Sigmoid colon (tissue), 7 donors: ENCODE results near the gene PUM1. TPM values are rescaled to one million over a fixed set of nuclear protein-coding genes. Genes with fewer than 3 reads are reported as not detected.

Source experiments
- DNase-seq: peaks from one replicate; pipeline ENCODE4 v3.0.0-alpha.2; 2019
- H3K27ac ChIP-seq, 4 donors: fragments of 200-600 bp; sonication (generic); one replicate each; pipeline ENCODE4 v1.5.1; 2016 to 2019; ENCODE audit warnings: mild to moderate bottlenecking in 1 of 4
- H3K27me3 ChIP-seq, 3 donors: fragments of 200-600 bp; sonication (generic); one replicate each; pipeline ENCODE4 v1.5.1; 2019; ENCODE audit warnings: mild to moderate bottlenecking in 1 of 3
- H3K36me3 ChIP-seq, 4 donors: fragments of 200-600 bp; sonication (generic); one replicate each; pipeline ENCODE4 v1.5.1; 2016 to 2019
- H3K4me1 ChIP-seq, 4 donors: fragments of 200-600 bp; sonication (generic); one replicate each; pipeline ENCODE4 v1.5.1; 2017 to 2019
- H3K4me3 ChIP-seq, 4 donors: fragments of 200-600 bp; sonication (generic); one replicate each; pipeline ENCODE4 v1.5.1; 2017 to 2019; ENCODE audit warnings: mild to moderate bottlenecking in 2 of 4, moderate library complexity in 1 of 4
- H3K9me3 ChIP-seq, 4 donors: fragments of 200-600 bp in 3 of 4; sonication (generic) in 3 of 4; one replicate each; pipeline versions ENCODE4 v1.5.1 to v1.6.1; 2013 to 2019
- EP300 ChIP-seq, 4 donors: sonication (generic); formaldehyde crosslinking; IDR thresholded peaks; one replicate each; pipeline ENCODE4 v1.6.1; 2017; ENCODE audit warnings: antibody characterized with exemption in 4 of 4
- POLR2A ChIP-seq, 2 donors: fragments of 450-650 bp; IDR thresholded peaks; one replicate each; pipeline ENCODE4 v1.6.1; 2016; ENCODE audit warnings: antibody characterized with exemption in 2 of 2, mild to moderate bottlenecking in 2 of 2, moderate library complexity in 2 of 2
- POLR2AphosphoS5 ChIP-seq, 4 donors: sonication (generic); formaldehyde crosslinking; IDR thresholded peaks; one replicate each; pipeline ENCODE4 v1.6.1; 2017; ENCODE audit warnings: antibody characterized with exemption in 4 of 4
- WGBS, 2 donors: extraction: QIAGEN DNeasy Blood & Tissue Kit; methylation state at CpG; one replicate each; pipeline ENCODE4 v1.1.7; 2013; 5-methylcytosine and 5-hydroxymethylcytosine counted together
- intact Hi-C: fragments of 100-400 bp; cut with DNase I; formaldehyde crosslinking; loops from one replicate; pipeline ENCODE4 v1.15.1; 2023
- polyA plus RNA-seq, 3 donors: library from polyadenylated mRNA; stranded (reverse); fragments of 200-250 nt; gene quantifications; one replicate each; pipeline ENCODE4 v1.2.3, GENCODE V29; 2013
- total RNA-seq, 4 donors: library from RNA; depleted of rRNA; stranded (reverse); fragments of >200 nt; gene quantifications; one replicate each; pipeline ENCODE4 v1.1.0, GENCODE V29; 2016
- TF ChIP-seq, protein P1 (sequence below), 4 experiments: fragments of 450-650 bp in 3 of 4; fragments of 200-600 bp in 1 of 4; IDR thresholded peaks; one replicate each; pipeline ENCODE4 v1.5.1; 2016 to 2019; ENCODE audit warnings: antibody characterized with exemption in 4 of 4, mild to moderate bottlenecking in 3 of 4, moderate library complexity in 2 of 4
- donor health status: healthy with polysubstance abuse.
- donor health status: Bipolar disorder and iron deficiency.
- donor health status: healthy.

PUM1 gene
- total and polyA plus RNA-seq, 7 donors, result 16.9 to 89.5 (median 66.4) TPM

DNA sequence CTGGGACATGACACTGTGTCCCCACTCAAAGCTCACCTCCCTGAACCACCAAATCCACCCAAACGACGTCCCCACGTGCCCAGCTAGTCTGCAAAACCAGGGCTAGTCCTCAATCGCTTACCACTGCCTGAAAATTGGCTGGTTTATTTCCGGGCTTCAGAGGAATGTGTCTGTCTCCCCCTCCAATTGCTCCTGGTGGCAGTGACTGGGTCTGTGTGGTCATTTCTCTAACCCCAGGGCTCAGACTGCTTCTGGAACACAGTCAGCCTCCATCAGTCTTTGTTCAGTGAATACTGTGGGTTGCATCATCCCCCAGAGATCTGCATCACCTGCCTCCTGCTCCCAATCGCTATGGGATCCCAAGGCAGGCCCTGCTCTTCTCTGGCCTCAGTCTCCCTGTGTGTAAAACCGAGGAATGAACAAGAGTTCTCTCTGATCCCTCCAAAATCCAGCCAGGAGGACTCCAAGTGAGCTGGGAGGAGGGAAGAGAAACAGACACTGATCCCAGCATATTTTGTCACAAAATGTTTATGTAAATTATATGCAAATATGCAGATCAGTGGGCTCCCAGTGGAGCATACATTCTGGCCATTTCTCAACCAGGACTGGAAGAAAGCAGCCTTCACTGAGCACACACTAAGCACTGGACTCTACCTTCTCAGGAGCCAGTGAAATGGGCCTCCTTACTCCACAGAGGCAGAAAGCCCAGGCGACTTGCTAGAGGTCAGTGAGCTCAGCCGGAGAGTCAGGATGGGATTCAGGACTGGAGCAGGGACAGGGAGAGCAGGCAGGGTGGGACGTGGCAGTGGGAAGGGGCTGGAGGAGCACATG, 177.8 kb downstream of the PUM1 start:
- peaks cover 0 to 100% (median 92%) of the 10 kb centered on the region in 4 donors for H3K4me1 ChIP-seq
- intact Hi-C loops, result no loop called here
- no peak for DNase-seq
- WGBS, 2 donors, result 73 to 85% methylated on average over 10 of the region's 10 CpGs
- no peak overlapping the region for H3K4me3 ChIP-seq
- peak overlapping the region; percentile 92 to 95 (median 94) for H3K27ac ChIP-seq
- no peaks in the 10 kb centered on the region for H3K9me3 ChIP-seq
- H3K36me3 ChIP-seq, result no peaks in the 10 kb centered on the region
- TF ChIP-seq POLR2AphosphoS5 (IDR thresholded peaks at IDR 0.05) (no peak), EP300 (IDR thresholded peaks at IDR 0.05) (no peak)
- TF ChIP-seq, protein P1, sequence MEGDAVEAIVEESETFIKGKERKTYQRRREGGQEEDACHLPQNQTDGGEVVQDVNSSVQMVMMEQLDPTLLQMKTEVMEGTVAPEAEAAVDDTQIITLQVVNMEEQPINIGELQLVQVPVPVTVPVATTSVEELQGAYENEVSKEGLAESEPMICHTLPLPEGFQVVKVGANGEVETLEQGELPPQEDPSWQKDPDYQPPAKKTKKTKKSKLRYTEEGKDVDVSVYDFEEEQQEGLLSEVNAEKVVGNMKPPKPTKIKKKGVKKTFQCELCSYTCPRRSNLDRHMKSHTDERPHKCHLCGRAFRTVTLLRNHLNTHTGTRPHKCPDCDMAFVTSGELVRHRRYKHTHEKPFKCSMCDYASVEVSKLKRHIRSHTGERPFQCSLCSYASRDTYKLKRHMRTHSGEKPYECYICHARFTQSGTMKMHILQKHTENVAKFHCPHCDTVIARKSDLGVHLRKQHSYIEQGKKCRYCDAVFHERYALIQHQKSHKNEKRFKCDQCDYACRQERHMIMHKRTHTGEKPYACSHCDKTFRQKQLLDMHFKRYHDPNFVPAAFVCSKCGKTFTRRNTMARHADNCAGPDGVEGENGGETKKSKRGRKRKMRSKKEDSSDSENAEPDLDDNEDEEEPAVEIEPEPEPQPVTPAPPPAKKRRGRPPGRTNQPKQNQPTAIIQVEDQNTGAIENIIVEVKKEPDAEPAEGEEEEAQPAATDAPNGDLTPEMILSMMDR (IDR thresholded peaks at IDR 0.05), result no peak
- no peaks in the 10 kb centered on the region for H3K27me3 ChIP-seq

DNA sequence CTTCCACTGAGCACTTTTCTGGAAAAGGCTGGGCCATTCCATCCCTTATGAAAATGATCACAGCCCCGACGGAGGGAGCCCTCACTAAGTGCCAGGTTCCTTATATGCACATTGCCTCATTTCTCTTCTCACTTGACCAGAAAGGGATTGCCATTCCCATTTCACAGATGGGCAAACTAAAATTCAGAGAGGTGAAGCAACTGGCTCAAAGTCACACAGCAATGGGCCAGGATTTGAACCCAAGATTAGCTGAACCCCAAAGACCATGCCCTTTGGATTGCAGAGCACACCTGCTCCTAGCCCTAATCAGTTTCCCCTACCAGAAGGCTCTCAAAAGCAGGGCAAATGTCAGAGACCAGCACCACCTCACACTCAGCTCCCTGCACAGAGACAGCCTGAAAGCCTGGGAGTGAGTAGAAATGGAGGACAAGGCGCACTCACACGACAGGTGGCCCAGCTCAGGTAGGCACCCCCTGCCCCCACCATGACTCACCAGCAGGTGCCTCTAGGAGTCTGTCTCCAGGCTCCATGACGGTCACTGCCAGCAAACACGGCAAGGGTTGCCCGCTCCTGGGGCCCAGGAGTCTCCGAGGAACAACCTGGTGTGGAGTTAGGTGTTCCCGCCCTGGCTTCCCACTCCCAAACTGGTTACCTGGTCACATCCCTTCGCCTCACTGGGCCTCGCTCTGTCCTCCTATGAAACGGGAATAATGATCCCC, 178.6 kb downstream of the PUM1 start:
- TF ChIP-seq, protein P1 (IDR thresholded peaks at IDR 0.05), result no peak
- TF ChIP-seq EP300 (IDR thresholded peaks at IDR 0.05) (no peak), POLR2A (IDR thresholded peaks at IDR 0.05) (no peak), POLR2AphosphoS5 (IDR thresholded peaks at IDR 0.05) (no peak)
- Histone ChIP-seq H3K9me3 (no peaks in the 10 kb centered on the region), H3K27me3 (no peaks in the 10 kb centered on the region), H3K36me3 (no peaks in the 10 kb centered on the region), H3K27ac (peak overlapping the region; percentile 92 to 95 (median 94)), H3K4me3 (no peak overlapping the region), H3K4me1 (peaks cover 0 to 100% (median 92%) of the 10 kb centered on the region in 4 donors)
- intact Hi-C loops, result no loop called here
- 87 to 88% methylated on average over 12 of the region's 12 CpGs for WGBS, 2 donors
- DNase-seq, result no peak

DNA sequence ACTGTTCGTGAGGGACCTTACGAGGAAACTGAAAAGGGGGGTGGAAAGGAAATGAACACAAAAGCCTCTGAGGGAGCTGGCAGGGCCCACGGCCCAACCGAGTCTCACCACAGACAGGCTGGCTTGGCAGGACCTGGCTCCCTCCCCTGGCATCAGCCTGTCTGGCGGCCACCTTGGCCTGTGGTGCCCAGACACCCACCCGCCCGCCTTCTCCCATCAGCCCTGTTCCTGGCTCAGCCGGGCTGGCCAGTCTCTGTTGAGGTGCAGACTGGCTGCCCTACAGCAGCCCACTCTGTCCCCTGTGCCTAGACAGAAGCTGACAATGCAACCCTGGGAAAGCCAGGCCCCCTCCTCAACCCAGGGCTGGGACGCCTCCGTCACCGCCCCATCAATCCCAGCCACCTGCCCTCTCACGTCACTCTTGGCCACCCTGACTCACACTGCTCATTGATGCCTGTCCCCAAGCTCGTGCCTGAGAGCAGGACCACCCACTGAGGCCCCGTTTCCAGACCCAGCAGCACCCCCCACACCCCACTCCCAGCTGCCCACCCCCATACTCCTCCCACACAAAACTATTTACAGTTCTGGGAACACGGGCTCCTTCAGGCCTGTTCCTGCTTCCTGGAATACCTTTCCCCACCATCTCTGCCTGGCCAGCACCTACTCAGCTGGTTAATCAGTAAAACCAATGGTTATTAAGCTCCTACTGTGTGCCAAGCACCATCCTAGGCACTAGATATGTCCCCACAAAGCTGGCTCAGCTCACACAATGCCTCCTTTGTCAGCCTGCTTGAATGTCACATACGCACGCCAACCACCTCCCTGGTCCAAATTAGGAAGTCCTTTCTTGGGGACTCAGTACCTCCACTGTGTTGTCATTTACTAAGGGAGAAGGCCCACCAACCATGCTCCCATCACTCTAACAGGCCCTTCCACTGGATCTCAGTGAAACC, 179.7 kb downstream of the PUM1 start:
- H3K27me3 ChIP-seq, result no peaks in the 10 kb centered on the region
- DNase-seq, result no peak
- intact Hi-C loops, result no loop called here
- peak overlapping the region; percentile 92 to 95 (median 94) for H3K27ac ChIP-seq
- 61 to 75% methylated on average over 17 of the region's 17 CpGs for WGBS, 2 donors
- H3K4me3 ChIP-seq, result no peak overlapping the region
- TF ChIP-seq POLR2A (IDR thresholded peaks at IDR 0.05) (no peak), POLR2AphosphoS5 (IDR thresholded peaks at IDR 0.05) (no peak), EP300 (IDR thresholded peaks at IDR 0.05) (no peak)
- TF ChIP-seq, protein P1 (IDR thresholded peaks at IDR 0.05), result no peak
- H3K36me3 ChIP-seq, result no peaks in the 10 kb centered on the region
- peaks cover 0 to 100% (median 93%) of the 10 kb centered on the region in 4 donors for H3K4me1 ChIP-seq
- no peaks in the 10 kb centered on the region for H3K9me3 ChIP-seq

DNA sequence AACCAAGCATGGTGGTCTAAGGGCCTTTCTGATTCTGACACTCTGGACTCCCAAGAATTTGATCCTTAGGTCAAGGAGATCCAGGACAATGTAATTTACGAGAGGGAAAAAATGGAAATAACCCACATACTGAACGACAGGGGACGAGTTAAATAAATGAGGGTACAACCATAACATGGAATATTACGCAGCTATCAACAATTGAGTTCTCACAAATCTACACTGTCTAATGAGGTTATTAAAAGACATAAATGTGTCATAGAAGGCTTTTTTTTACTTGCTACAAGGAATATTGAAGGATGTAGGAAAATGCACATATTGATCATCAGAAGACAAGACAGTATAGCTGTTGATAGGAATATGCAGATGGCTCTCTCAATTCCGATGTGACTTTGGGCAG, 180.8 kb downstream of the PUM1 start:
- 88 to 94% methylated on average over 5 of the region's 5 CpGs for WGBS, 2 donors
- TF ChIP-seq POLR2AphosphoS5 (IDR thresholded peaks at IDR 0.05) (no peak), POLR2A (IDR thresholded peaks at IDR 0.05) (no peak), EP300 (IDR thresholded peaks at IDR 0.05) (no peak)
- TF ChIP-seq, protein P1 (IDR thresholded peaks at IDR 0.05), result no peak
- Histone ChIP-seq H3K36me3 (no peaks in the 10 kb centered on the region), H3K27me3 (no peaks in the 10 kb centered on the region), H3K9me3 (no peaks in the 10 kb centered on the region), H3K4me1 (peaks cover 0 to 100% (median 93%) of the 10 kb centered on the region in 4 donors), H3K4me3 (no peak overlapping the region), H3K27ac (peak overlapping the region; percentile 78 to 95 (median 92))
- intact Hi-C loops, result no loop called here
- no peak for DNase-seq
